NB4 (cell line): ENCODE measurements around the gene IQCH.
"Not testable (repeated sequence)": the region's sequence is repeated elsewhere in the genome, so short reads cannot be mapped to it uniquely, and the experiment has no call there.

Source experiments
- MYC ChIP-seq: IDR thresholded peaks from 2 replicates; pipeline ENCODE4 v1.6.1; 2011; ENCODE audit warnings: low read depth, low read length
- POLR2A ChIP-seq: IDR thresholded peaks from 2 replicates; pipeline ENCODE4 v1.6.1; 2011; ENCODE audit warnings: mild to moderate bottlenecking; ENCODE audit not compliant: insufficient read length; ENCODE audit errors: extremely low read depth
- TF ChIP-seq, protein P1 (sequence below): IDR thresholded peaks from one replicate; pipeline ENCODE4 v1.5.1; 2012; ENCODE audit warnings: low read depth, low read length

DNA sequence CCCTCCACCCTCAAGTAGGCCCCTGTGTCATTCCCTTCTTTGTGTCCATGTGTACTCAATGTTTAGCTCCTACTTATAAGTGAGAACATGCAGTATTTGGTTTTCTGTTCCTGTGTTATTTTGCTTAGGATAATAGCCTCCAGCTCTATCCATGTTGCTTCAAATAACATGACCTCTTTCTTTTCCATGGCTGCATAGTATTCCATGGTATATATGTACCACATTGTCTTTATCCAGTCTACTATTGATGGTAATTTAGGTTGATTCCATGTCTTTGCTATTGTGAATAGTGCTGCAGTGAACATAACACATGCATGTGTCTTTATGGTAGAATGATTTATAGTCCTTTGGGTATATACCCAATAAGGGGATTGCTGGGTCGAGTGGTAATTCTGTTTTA is 109.1 kb downstream of the IQCH start:
- TF ChIP-seq, protein P1, sequence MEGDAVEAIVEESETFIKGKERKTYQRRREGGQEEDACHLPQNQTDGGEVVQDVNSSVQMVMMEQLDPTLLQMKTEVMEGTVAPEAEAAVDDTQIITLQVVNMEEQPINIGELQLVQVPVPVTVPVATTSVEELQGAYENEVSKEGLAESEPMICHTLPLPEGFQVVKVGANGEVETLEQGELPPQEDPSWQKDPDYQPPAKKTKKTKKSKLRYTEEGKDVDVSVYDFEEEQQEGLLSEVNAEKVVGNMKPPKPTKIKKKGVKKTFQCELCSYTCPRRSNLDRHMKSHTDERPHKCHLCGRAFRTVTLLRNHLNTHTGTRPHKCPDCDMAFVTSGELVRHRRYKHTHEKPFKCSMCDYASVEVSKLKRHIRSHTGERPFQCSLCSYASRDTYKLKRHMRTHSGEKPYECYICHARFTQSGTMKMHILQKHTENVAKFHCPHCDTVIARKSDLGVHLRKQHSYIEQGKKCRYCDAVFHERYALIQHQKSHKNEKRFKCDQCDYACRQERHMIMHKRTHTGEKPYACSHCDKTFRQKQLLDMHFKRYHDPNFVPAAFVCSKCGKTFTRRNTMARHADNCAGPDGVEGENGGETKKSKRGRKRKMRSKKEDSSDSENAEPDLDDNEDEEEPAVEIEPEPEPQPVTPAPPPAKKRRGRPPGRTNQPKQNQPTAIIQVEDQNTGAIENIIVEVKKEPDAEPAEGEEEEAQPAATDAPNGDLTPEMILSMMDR, result not testable (repeated sequence)
- TF ChIP-seq POLR2A, MYC: not testable (repeated sequence)
